ENCODE measurements around the gene MRO.
"Not testable (repeated sequence)": the region's sequence is repeated elsewhere in the genome, so short reads cannot be mapped to it uniquely, and the experiment has no call there.

The MRO gene

DNA sequence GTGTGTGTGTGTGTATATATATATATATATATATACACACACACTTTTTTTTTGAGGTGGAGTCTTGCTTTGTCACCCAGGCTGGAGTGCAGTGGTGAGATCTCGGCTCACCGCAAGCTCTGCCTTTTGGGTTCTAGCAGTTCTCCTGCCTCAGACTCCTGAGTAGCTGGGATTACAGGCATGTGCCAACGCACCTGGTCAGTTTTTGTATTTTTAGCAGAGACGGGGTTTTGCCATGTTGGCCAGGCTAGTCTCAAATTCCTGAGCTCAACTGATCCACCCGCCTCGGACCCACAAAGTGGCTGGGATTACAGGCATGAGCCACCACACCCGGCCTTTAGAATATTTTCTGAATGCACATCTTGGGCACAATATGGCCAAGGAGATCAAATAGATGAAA, 13.7 kb upstream of the MRO start:
- DNase-seq (ENCODE audit: low read depth in 2 of 2): not testable (repeated sequence)

DNA sequence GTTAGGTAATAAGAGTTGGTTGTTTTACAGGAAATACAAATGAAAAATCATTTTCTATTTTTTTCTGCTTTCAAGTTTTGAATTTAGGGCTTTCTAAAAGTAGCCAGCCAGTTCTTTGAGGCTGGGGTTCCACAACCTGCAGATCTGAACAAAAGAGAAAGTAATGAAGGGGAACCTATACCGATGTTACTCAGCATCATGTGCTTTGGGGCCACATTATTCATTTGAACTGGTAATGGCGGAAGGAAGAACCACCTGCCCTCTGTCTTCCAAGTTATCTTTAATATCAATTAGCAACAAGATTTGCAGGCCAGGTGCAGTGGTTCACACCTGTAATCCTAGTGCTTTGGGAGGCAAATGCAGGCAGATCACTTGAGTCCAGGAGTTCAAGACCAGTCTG, 12.9 kb upstream of the MRO start:
- DNase-seq (ENCODE audit: low read depth in 2 of 2): no peak

DNA sequence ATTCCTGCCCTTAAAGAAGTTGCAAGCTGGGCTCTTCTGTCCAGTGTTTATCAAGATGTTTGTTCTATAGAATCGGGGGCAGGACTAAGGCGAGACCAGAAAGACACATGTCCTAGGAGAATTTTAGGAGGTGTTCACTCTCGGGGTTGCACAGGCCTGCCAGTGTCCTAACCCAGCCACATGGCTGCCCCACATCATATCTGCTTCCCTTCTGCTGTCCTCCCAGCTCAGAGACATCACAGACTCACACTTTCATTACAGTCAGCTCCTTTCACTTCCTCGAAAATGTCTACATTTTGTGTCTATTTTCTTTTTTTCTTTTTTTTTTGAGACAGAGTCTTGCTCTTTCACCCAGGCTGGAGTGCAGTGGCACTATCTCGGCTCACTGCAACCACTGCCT, 10.7 kb upstream of the MRO start:
- DNase-seq (ENCODE audit: low read depth in 2 of 2): no peak

DNA sequence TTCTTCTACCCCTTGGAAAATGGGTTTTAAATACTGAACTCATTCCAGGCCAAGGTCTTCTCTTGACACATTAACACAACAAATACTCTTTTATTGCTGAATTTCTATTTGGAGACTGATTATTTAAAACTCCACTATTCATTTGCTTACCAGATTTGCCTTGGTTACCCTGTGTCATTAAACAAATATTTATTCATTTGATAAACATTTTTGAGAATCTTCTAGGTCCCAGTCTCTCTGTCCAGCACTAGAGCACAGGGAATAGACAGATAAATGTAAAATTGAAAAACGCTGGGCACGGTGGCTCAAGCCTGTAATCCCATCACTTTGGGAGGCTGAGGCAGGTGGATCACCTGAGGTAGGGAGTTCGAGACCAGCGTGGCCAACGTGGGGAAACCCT, 9.8 kb upstream of the MRO start:
- no peak for DNase-seq (ENCODE audit: low read depth in 2 of 2)

DNA sequence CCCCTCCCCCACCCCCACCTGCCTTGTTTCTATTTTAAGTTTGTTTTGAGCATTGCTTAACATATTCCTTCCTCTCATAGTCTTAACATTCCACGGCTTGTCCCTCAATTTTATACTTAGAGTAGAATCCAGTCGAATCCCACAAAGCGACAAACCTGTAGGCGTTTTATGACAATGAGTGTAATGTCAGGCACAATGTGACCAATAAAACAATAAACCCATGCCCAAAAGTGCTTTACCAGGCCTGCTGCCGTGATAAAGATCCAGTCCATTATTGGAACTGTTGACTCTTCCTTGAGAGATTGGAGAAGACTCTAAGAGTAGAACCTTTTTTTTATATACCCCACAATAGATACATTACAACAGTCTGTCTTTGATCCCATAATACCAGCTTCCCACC, 6.2 kb upstream of the MRO start:
- no peak for DNase-seq (ENCODE audit: low read depth in 2 of 2)

DNA sequence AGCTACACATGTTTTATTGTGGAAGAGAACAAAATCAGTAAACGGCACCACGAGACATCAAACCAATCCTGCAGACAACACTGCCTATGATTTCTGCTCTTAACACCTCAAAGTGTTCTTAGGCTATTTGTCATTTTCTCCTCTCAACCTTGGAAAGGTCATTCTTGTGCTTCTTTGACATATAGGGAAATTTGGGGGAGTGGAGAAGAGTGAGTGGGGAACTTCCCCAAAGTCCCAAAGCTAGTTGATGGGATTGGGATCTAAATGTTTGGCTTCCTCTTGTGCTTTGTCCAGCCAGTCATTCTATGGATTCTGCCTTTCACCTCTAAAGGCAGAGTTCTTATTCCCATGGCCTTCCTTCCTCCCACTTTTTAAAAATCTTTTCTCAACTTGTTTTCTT, 5.8 kb upstream of the MRO start:
- DNase-seq (ENCODE audit: low read depth in 2 of 2): no peak

DNA sequence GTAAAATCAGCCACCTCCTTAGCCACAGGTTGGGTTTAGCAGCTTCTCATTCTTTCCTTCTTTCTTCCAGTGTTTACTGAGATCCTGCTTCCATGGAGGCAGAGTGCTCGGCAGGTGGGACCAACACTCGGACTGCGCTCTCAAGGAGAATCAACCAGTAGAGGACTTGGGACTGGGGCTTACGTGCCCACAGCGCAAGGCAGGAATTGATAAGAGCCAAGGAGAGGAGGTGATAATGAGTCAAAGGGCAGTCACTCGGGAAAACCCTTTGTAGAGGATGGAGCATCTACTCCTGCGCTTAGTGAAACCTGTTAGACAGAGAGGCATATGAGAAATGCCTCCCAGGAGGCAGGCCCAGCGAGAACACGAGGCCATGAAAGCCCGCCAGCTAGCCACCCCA, 2.9 kb upstream of the MRO start:
- no peak for DNase-seq (ENCODE audit: low read depth in 2 of 2)

DNA sequence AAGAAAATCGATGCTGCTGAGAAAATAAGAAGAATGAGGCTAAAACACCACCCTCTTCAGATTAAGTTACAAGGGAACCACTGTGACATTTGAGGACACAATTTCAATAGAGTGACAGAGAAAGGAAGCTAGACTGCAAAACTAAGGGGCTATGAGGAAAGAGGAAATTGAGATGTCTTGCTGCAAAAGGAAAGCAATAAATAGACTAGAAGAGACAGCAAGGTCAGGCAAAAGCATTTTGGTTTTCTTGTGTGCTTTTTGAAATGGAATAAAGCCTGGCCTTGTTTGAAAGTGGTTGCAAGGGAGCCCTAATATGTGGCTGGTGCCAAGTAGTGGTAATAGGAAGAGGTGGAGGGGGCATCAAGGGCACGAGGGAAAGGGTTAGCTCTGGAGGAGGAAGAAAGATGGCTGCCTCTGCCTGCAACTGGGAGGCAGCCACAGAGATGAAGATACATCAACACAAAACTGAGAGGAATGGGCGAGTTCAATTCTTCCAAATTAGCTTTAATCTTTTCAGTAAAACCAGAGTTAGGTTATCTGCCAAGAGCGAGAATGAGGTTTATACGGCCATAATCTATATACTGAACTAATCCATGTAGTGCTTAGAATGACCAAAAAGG, 1.2 kb upstream of the MRO start:
- no peak for DNase-seq (ENCODE audit: low read depth in 2 of 2)

DNA sequence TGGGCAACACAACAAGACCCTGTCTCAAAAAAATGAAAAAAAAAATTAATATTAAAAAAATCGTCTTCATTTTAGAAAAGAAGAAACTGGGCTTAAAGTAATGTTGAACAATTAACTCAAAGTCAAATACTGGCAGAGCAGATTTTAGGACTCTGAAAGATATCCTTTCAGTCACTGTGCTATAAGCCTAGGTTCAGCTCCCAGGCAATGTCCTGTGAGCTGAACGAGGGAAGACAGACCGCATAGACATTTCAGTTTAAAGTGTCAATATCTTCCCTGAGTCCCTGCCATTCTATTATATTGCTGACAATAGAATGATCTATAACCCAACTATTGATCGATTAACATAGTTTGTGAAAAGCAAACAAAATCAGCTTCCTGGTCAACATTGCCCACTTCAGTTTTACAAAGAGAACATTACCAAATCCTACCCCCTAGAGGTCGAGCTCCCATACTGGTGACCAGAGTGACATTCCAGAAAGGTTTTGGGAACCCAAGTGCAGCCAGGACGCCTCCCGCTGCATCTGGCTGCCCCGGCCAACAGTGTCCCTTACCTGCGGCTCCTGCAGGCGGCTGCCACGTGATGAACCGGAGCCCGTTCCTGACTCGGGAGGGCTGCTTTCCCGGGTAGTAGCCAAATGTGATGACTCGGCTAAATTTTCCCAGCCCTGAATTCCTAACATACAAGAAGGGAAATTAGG, 639 bp downstream of the MRO start:
- no peak for DNase-seq (ENCODE audit: low read depth in 2 of 2)

DNA sequence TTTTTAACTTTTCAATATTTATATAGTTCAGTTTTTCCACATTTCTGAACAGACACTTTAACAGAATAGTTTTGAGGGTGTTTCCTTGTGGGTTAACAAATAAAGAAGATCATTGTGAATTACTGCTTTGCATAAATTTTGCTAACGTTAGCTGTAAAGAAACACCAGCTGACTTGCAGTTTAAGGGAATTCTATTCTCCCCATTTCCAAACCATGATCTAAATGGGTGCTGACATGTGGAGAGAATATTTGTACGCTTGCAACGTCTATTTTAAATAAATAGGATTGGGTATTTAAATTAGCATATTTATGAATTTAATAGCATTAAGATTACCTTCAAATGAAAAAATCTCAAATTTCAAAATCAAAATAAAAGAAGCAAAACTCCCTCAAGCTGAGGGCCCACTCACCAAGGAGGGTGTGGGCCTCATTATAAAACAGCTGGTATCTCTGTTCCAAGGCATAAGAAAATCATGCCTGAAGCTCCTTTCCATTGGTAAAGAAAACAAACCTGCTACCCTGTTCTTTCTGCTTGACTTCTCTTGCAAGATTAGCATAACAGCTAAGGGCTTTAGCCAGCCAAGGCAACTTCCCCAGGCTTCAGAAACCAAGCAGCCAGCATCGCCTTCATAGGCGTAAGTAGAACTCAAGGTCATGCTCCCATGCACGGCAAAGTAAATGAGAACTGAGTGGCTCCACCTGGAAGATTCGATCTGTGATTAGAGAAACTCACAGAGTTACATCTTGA, 3.2 kb downstream of the MRO start:
- no peak for DNase-seq (ENCODE audit: low read depth in 2 of 2)

DNA sequence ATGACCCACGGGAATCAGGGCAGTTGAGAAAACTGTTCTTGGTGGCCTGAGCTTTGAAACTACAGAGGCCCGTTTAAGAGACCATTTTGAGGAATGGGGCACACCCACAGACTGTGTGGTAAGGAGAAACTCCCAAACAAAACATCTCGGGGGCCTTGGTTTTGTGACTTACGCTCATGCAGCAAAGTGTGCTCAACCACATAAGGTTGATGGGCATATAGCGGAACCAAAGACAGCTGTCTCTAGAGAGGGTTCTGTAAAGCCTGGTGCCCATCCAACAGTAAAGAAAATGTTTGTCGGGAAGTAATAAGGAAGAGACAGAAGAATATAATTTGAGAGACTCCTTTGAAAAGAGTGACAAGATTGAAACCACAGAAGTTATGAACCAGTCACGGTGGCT, 5.4 kb downstream of the MRO start:
- no peak for DNase-seq (ENCODE audit: low read depth in 2 of 2)

DNA sequence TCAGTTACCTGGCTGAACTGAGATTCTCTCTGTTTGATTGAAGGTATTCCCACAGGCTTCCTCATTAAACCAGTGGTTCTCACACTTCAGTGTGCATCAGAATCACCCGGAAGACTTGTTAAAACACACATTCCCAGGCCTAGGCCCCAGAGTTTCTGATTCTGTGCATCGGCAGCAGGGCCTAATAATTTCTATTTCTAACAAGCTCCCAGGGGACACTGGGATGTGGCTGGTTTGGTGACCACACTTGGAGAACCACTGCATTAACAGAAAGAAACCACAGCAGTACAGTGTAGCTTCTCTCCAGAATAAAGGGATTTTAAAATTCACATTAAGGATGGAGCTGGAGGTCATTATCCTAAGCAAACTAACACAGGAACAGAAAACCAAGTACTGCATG, 6.5 kb downstream of the MRO start:
- no peak for DNase-seq (ENCODE audit: low read depth in 2 of 2)

DNA sequence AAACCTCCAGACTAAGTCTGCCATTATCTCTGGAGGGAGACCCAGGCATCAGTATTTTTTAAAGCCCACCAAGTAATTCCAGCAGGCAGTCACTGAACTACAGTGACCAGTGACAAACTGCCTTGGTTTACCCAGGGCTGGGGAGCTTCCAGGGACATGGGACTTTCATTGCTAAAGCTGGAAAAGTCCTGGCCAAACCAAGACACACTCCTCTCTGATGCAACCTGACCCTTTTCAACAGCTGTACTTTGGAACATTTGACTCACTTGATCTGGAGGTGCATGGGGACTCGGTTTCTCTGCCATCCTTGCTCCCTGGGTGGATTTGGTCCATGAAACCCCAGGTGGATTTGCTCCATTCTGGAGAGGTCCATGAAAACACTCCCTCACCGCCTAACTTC, 7.0 kb downstream of the MRO start:
- no peak for DNase-seq (ENCODE audit: low read depth in 2 of 2)

DNA sequence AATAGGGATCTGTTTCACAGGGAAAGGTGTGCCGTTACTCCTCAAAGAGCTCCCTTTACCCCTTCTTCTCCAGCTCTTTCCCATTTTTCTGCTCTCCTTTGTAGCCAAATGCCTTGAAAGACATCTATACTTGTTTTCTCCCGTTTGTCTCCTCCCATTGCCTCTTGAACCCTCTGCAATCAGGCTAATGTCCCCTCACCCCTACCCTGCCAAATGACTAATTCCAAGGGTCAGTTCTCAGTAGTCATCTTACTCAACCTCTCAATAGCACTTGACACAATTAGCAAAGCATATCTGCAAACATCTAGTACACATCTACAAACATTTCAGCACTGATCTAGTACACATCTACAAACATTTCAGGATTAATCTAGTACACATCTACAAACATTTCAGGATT, 12.6 kb downstream of the MRO start:
- no peak for DNase-seq (ENCODE audit: low read depth in 2 of 2)

DNA sequence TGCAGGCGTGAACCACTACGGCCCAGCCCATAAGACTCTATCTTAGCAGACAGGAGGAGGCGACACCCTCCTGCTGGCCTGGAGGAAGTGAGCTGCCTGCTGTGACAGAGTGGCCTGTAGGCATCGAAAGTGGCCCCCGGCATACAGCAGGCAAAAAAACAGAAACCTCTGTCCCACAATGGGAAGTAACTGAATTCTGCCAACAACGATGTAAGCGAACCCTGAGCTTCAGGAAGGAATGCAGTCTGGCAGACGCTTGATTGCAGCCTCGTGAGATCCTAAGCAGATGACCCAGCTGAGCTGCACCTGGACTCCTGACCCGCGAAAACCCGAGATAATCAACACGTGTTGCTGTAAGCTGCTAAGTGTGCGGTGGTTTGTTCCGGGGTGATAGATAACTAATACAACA, 13.6 kb downstream of the MRO start:
- DNase-seq (ENCODE audit: low read depth in 2 of 2): no peak

DNA sequence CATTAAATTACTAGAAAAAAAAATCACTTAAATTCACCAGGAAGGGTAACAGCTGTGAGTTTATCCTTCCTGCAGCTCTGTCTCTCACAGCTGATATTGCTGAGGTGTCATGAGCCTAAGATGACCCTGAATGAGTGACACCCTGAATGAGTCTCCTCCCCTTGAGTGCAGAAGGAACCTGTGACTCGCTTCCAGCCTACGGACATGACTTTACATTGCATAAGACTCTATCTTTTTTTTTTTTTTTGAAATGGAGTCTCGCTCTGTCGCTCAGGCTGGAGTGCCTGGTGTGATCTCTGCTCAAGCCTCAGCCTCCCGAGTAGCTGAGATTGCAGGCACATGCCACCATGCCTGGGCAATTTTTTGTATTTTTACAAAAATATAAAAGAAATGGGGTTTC, 14.1 kb downstream of the MRO start:
- no peak for DNase-seq (ENCODE audit: low read depth in 2 of 2)

DNA sequence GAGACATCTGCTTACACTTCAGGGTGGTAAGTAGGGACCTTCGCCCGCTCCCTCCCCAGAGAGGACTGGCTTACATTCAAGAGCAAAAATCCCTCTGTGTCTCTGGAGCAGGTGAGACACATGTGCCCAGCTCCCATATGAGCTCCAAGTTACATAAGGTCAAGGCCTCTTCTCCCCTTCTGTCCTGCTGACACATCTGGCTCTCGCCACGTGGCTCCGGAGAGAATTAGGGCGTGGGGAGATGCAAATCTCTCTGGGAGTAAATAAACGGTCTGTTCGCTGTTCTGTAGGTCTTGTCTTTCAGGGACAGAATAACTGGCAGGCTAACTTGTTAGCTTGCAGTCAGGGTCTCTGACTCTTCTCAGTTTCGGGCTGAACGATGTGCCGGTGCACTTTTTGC, 16.2 kb downstream of the MRO start:
- DNase-seq (ENCODE audit: low read depth in 2 of 2): no peak

DNA sequence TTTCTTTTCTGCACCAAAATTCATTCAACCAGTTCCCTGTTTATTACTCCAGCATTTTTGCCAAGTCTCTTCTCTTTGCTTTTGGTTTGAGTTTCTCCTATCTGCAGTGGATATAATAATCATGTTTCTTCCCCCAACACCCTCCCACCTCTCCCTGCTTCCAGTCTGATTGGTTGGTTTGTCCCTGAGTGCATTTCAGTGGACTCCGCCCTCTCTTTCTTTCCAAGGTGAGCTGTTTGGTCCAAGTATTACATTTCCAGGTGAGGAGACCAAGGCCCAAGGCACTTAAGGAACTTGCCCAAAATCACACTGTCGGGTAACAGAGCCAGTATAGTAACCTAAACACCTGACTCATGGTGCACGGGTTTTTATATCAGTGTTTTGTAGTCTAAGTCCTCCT, 17.7 kb downstream of the MRO start:
- DNase-seq (ENCODE audit: low read depth in 2 of 2): no peak

DNA sequence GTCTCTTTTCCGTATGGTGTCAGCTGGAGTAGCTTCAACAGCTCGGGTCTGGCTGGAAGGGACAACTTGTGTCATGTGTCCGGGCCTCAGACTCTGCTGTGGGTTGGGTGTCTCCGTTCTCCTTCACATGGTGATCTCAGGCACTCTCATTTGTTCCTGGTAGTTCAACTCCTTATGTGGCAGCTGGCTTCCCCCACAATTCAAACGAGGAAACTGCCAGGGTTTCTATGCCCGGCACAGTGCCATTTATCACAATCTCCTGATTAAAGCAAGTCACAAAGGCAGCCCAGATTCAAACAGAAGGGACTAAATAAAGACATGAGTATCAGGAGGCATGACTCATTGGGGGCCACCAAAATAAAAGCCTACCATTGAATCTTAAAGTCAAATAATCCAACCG, 22.7 kb downstream of the MRO start:
- DNase-seq (ENCODE audit: low read depth in 2 of 2): no peak

DNA sequence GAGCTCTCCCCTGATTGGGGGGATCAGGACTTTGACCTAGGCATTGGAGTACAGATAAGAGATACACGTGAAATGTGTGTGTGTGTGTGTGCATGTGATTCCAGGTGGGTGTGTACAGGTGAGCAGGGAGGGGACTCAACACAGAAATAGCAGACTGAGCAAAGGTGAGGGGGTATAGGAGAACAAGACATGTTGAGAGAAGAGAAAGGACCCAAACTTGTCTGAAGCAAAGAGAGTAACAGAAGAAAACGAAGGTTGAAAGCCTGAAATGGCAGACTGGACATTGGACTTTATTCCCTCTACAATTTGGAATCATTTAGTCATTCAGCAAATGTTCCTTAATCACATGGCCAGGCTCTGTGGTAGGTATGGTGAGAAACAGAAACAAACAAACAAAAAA, 23.3 kb downstream of the MRO start:
- DNase-seq (ENCODE audit: low read depth in 2 of 2): no peak

DNA sequence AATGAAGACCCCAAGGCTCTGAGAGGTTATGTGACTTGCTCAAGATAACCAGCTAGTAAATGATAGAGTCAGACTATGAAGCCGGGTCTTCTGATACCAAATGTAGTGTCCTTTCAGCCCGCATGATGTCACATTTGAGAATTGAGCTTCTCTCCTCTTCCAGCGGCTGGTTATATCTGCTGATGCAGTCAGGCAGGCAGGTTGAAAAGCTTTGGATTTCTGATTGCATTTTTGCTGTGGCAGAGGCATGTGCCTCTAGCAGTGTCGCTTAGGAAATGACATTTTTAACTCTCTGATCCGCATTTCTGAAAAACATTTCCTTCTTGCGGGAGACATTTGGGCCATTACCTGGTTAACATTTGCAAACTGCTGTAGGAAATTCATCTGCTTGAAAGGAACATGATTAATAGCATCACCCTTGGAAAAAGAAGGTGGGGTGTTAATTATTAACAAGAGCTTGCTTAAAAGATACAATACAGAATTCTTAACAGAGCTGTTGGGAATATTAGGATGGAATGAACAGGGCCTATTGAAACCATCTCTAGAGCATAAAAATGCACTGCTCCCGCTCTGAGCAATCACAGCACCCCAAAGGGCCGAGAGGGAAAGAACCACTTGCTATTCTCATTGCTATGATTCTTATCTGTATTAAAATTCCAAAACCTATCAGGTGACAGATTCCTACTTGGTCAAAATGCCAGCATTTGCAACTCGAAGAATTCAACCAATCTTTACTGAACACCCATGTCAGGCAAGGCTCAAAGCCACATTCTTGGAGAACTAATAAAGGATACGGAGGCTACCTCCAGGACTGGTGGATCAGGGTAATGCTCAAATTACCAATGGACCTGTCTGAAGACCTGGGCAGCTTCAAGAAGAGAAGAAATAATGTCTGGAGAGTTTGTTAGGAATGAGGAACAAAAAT, 25.9 kb downstream of the MRO start:
- DNase-seq (ENCODE audit: low read depth in 2 of 2): no peak

DNA sequence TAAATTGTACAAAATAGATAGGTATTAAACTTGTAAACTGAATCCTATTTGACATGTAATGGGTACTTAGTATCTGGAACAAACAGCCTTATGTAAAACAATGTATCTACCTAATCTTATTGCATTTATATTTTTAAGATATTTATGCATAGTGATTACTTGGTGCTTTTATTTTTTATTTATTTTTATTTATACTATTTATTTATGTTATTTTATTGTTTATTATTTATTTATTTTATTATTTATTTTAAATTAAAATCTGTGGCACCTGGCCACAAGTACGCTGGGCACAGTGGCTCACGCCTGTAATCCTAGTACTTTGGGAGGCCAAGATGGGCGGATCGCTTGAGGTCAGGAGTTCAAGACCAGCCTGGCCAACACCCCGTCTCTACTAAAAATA, 26.9 kb downstream of the MRO start:
- no peak for DNase-seq (ENCODE audit: low read depth in 2 of 2)
